GM19455 (cell line): ENCODE results near the gene HOXB2.

ENCODE experiments used
- ATAC-seq: cut with Tn5 transposase; IDR thresholded peaks from one replicate; pipeline ENCODE4 v1.9.1; 2021; ENCODE audit not compliant: unreplicated experiment

HOXB2 gene

DNA sequence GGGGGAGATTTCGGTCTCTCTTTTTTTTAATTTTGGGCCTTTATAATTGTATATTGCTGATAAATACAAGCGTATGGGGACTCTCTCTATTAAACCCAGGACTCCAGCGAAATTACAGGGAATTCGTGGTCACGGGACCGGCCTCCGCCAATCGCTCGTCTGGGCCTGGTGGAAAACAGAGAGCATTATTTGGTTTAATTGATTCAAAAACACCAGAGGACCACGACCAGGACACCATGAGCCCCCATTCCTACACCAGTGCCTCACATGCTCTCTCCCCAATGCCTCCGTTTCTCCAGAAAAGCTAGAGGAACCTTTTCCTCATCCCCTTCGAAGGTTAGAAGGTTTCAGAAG is at the start of gene HOXB2:
Gene HOXB2 (minus strand): TSS at position 88 of the 354 bp plus-strand sequence. CDS start 198 bp downstream, outside the sequence.
- no peak for ATAC-seq

DNA sequence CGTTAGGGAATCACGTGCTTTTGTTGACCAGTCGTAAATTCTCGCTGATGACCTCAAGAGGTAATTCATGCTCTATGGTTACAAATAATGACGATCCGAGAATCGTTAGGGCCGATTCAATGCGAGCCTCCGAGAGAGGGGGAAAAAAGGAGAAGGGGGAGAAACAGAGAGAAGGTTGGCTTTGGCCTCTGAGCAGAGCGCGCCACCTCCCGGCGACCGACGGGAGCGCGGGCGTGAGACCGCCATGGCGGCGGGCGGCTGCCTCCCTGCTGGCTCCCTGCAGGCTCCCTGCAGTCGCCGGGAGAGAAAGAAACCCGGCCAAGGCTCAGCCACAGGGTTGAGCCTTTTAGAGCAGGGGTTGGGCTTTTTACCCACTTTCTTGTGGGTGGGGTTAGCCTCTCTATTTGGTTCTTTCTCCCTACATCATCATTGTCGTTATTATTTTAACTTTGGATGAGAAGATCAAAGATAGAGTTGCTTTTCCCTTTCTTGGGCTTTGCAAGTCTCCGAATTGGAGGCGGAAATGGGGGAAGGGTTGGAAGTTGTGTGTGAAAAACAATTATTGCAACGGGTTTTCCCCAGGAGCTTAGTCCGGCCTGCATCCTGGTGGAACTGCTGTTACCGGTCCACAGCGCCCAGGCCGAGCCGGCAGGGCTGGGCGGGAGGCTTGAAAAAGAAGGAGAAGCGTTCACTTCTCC is 49.1 kb upstream of the HOXB2 start:
- ATAC-seq: no peak

- no peak for ATAC-seq
Observed at GRCh38 chr17:48593126-48593829, 48.4 kb upstream of the HOXB2 start, which contains the start of gene HOXB5. Gene HOXB5 (minus strand): TSS chr17:48593779. CDS start chr17:48593682, 97 bp downstream.

DNA sequence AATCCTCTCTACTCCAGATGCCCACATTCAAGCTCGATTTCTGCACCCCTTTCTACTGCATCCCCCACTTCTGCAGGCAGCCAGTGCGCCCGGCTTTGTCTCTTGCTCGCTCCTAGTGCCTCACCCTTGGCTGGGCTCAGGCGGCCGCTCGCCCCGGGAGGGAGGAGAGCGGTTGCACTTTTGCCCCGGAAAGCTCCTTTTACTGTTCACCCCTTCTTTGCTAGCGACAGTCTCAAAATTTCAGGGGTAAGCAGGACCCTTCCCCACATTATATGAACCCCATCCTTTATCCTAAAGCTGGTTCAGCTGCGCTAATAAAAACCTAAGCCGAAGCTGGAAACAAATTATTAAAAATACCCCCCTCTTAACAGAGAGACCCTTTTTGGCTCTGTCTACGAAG is 47.7 kb upstream of the HOXB2 start:
- ATAC-seq: no peak

DNA sequence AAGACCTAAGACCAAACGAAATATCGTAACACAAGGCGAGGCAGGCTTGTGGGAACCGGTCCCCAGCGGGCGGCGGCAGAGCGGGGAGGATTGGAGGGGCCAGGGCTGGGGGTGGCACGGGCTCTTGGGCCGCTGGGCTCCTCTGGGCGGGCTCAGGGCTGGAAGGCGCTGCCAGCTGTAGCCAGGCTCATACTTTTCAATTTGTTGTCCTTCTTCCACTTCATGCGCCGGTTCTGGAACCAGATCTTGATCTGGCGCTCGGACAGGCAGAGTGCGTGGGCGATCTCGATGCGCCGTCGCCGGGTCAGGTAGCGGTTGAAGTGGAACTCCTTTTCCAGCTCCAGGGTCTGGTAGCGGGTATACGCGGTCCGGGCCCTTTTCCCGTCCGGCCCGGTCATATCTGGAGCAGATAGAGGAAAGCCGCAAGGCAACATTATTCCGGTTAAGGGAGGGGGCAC is 47.2 kb upstream of the HOXB2 start:
- ATAC-seq: no peak

DNA sequence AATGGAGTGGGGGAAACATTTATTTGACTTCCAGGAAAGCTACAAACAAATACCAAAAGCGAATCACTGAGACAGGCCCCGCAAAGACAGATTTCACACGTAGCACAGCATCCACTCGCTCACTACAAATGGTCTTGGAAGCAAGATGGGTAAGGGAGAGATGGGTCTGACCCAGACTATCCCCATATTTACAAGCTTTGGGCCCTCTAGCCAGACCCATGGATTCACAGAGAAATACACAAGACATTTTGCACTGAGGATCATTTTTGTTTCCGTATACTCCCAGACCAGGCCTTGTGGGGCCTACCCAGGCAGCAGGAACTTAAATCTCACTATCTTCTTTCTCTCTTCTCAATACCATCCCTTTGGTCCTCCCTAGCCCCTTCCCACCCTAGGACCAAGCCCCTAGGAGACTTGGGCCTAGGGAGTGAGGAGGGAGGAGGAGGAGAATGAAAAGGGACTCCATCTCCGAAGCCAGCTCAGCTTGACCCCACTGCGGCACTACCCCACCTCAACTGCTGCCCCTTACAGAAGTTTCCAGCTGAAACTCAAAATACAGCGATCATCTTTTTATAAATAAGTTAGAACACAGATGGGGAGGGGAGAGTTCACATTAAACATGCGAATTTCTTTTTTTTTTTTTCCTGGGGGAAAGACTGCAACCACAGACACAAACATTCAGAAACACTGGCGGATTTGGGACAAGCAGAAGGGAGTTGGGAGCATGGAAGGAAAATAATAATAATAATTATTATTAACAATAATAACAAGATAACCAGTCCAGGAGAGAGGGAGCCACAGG is 46.5 kb upstream of the HOXB2 start:
- no peak for ATAC-seq

GRCh38 chr17:48590607-48591161 is 45.8 kb upstream of the HOXB2 start:
- no peak for ATAC-seq

DNA sequence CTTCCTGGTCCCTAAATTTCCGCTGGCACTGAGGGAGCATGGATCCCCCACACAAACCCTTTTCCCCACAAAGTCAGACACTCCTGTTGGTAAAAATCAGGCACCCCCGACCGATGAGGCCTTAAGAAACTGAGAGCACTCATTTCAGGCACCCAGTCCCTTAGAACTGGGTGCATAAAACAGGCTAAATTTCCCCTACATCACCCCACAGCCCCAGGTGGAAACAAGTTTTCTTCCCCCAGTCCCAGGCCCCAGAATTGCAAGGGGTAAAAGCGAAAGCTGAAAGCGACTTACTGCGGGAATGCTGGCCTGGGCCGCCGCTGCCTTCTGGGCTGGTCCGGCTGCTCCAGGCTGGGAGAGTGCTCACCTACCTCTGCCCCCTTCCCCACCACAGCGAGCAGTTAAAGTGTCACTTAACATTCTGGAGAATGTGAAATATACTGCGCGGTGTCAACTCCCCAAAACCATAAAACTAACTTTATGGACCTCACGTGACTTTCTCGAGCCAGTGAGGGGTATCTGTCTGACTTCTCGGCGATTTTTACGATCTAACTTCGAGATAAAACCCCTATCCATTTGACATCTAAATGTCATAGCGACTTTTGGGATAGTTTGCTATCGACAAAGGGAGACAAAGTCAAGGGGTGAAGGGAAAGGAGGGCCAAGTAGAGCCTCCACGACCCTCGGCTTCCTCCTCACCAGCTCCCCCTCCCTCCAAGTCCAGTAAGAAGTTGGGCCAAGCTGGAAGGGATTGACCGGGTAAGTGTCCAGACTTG is 45.1 kb upstream of the HOXB2 start, which contains the start of gene HOXB3:
Gene HOXB3 (minus strand): TSS at position 411 of the 776 bp plus-strand sequence. CDS start 37,767 bp downstream, outside the sequence.
- no peak for ATAC-seq

GRCh38 chr17:48589060-48589830 is 44.3 kb upstream of the HOXB2 start:
- no peak for ATAC-seq

DNA sequence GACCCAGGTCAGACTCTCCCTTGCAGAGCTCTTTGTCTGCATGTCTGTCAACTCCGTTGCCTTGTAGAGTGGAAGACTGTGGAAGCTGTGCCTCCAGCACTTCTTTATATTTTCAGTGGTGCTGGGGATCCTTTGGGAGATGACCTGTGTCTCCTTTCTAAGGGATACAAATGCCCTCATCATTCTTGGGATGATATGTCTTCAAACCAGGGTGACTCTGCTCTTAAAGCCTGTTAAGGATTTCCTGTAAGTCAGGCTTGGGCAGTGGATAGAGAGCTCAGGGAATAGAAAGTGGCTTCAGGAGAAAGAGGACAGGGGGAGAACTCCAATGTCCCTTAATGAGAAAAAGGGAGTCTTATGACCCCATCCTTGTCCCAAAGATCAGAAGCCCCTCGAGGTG is 43.6 kb upstream of the HOXB2 start:
- ATAC-seq: no peak

DNA sequence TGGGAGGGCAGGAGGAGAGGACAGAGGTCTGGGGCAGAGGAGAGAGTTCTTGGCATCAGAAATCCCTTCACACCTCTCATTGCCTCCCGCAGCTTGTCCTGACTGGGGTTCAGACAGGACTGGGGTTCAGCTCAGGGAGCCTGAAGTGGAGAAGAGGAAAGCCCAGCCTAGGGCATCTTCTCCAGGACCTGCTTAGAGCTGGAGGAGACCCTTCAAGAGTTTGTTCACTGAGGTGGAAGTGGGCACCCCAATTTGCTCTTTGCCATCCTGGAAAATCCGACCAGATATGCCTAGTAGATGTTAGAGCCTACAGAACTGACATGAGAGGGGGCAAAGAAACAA is 43.1 kb upstream of the HOXB2 start:
- no peak for ATAC-seq

DNA sequence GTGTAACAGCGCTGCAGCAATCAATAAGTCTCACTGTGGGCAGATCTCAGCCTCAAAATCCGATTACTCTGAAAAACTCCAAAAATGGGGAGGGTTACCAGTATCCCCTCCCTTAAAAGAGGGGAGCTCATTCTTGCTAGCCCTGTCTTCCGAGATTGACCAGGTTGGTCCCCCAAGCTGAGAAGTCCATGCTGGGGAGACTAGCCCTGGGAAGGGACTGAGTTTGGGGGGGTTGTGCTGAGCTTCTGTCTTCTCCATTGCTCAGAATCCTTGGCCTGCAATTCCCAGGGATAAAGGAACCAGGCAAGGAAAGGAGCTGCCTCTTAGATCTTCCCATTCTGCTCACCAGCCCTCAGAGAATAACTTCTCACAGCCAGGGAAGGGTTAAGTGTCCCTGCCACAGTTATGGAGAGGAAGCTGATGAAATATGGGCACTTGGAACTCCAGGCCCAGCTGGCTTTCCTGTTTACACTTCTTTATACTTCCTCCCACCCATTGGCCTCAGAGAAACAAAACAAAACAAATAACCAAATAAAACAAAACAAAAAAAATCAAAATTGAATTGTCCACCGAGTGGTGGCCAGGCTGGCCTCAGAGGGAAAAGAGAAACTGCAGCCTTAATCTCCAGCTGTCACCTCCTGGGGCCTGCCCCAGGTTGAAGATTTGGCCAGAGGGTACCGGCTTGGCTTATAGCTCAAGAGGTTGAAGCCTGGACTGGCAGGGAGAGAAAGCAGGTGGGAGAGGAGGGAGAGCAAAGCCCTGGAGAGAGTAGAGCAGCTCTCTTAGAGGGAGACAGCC is 42.6 kb upstream of the HOXB2 start:
- ATAC-seq: no peak

DNA sequence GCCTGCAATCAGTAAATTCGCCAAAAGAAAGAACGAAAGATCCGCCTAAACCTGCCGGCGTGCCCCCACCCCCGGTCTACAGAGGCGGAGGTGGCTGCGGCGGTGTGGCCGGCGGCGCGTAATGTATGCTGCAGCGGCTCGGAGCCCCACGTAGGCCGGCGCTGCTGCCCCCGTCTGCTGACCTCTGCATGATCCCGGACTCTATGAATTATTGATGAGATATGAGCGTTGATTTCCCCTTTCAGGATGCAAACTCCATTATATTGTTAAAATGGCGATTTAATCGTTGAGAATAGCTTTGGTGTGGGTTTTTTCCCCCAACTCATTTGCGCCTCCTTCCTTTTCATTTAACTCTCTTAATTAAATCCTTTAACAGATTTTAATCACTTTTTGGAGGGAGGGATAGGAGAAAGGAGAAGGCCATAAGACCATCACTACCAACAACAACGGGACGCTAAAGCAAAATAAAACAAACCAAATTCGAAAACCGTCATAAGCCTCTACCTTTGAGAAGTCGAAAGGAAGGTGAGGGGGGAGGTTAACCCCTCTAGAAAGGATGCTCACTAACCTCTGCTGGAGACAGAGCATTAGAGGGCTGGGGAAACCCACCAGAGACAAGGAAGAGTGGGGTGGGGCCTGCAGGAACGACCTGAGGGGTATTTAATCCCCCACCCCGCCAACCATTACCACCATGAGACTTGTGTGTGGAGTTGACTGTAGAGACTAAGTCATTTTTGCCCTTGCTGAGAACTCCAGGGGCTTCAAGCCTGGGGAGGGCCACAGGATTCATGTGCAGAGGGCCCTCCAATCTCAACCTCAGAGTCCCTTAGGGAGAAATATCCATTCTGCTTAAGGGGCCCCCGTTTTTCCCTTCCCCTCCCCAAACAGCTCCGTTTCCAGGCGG is 41.7 kb upstream of the HOXB2 start:
- no peak for ATAC-seq

DNA sequence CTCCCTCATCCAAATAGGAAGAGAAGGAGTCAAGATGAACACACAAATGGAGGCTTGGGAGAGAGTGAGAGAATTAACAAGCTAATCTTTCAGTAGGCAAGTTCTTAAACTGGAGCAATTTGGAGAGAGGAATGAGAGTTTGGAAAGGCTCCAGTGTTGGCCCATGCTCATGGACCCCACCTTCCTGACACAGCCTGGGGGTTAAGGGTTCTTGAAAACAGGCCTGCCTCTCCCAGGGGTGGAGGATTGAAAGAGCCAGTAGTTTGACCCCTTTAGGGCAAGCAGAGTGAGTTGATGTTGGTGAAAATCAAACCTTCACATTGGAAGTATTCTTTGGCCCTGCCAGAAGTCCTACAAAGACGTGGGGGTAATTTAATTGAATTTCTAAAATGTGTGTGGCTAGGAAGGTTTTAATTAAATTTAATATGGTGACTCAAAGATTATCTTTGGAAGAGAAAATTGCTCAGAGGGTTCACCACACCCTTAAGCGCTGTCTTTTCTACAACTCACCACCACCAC is 39.4 kb upstream of the HOXB2 start:
- no peak for ATAC-seq

GRCh38 chr17:48583708-48584222 is 38.9 kb upstream of the HOXB2 start:
- no peak for ATAC-seq

- no peak for ATAC-seq
Observed at GRCh38 chr17:48582750-48583069, 37.8 kb upstream of the HOXB2 start.

GRCh38 chr17:48579760-48580554 is 35.0 kb upstream of the HOXB2 start:
- no peak for ATAC-seq
